ENCODE measurements around the gene PLSCR4. TPM values are rescaled to one million over a fixed set of nuclear protein-coding genes. Genes with fewer than 3 reads are reported as not detected.

Gene PLSCR4
- polyA plus RNA-seq, 1 of the 3 experiments (the other 2 are of a cell fraction), result 0.05 TPM

GRCh38 chr3:146221276-146221675 is 29.6 kb downstream of the PLSCR4 start:
- H3K27ac ChIP-seq (ENCODE audit: low read depth in 2 of 2, low read length in 1 of 2), result no peak overlapping the region
- no peaks in the 10 kb centered on the region for H3K36me3 ChIP-seq (replicated peaks in 1 of 2; ENCODE audit: control insufficient read depth in 1 of 2, insufficient read depth in 2 of 2, low read length in 1 of 2)
- no peaks in the 10 kb centered on the region for H3K9me2 ChIP-seq
- H2AFZ ChIP-seq (ENCODE audit: low read depth), result no peak overlapping the region
- POLR2A ChIA-PET, result no interaction called here
- no peaks in the 10 kb centered on the region for H3K27me3 ChIP-seq (ENCODE audit: insufficient read depth)
- no peak overlapping the region for H3K4me2 ChIP-seq
- DNase-seq, result no peak
- TF ChIP-seq GATA2 (CRISPR knock-in tag; IDR thresholded peaks at IDR 0.05), result no peak
- TF ChIP-seq NRF1 (IDR thresholded peaks at IDR 0.05; ENCODE audit: low read depth, low read length), result no peak
- no peak for TF ChIP-seq SMC3 (IDR thresholded peaks at IDR 0.05; ENCODE audit: low read depth, low read length)
- TF ChIP-seq, protein P1, sequence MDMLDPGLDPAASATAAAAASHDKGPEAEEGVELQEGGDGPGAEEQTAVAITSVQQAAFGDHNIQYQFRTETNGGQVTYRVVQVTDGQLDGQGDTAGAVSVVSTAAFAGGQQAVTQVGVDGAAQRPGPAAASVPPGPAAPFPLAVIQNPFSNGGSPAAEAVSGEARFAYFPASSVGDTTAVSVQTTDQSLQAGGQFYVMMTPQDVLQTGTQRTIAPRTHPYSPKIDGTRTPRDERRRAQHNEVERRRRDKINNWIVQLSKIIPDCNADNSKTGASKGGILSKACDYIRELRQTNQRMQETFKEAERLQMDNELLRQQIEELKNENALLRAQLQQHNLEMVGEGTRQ (IDR thresholded peaks at IDR 0.05; ENCODE audit: borderline replicate concordance, low read depth, low read length), result no peak
- TF ChIP-seq RCOR1 (IDR thresholded peaks at IDR 0.05; ENCODE audit: low read length), result no peak
- TF ChIP-seq, protein P2, sequence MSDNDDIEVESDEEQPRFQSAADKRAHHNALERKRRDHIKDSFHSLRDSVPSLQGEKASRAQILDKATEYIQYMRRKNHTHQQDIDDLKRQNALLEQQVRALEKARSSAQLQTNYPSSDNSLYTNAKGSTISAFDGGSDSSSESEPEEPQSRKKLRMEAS (IDR thresholded peaks at IDR 0.05; ENCODE audit: low read depth), result no peak
- TF ChIP-seq EP300 (IDR thresholded peaks at IDR 0.05; ENCODE audit: borderline replicate concordance in 1 of 2, low read depth in 1 of 2, low read length in 1 of 2), result no peak
- no peak for TF ChIP-seq EZH2phosphoT487 (IDR thresholded peaks at IDR 0.05; ENCODE audit: borderline replicate concordance, low read depth)
- no peaks in the 10 kb centered on the region for H3K4me1 ChIP-seq (ENCODE audit: control insufficient read depth in 1 of 2, insufficient read depth in 2 of 2, low read depth in 1 of 2, low read length in 1 of 2)
- CTCF ChIA-PET, result interaction anchor here (0.6 kb wide), 1 partner anchor 27 kb away, joined by 3 read pairs; no protein-coding TSS in a partner anchor
- H3K79me2 ChIP-seq (ENCODE audit: insufficient read depth), result no peaks in the 10 kb centered on the region
- no peak overlapping the region for H3K4me3 ChIP-seq (ENCODE audit: low read depth in 2 of 2, low read length in 1 of 2)
- H3K9me3 ChIP-seq, result no peaks in the 10 kb centered on the region
- H4K20me1 ChIP-seq (ENCODE audit: insufficient read depth), result no peaks in the 10 kb centered on the region
- H3F3A ChIP-seq (replicated peaks; ENCODE audit: insufficient read depth), result no peaks in the 10 kb centered on the region
- H3K9ac ChIP-seq, result no peak overlapping the region

DNA sequence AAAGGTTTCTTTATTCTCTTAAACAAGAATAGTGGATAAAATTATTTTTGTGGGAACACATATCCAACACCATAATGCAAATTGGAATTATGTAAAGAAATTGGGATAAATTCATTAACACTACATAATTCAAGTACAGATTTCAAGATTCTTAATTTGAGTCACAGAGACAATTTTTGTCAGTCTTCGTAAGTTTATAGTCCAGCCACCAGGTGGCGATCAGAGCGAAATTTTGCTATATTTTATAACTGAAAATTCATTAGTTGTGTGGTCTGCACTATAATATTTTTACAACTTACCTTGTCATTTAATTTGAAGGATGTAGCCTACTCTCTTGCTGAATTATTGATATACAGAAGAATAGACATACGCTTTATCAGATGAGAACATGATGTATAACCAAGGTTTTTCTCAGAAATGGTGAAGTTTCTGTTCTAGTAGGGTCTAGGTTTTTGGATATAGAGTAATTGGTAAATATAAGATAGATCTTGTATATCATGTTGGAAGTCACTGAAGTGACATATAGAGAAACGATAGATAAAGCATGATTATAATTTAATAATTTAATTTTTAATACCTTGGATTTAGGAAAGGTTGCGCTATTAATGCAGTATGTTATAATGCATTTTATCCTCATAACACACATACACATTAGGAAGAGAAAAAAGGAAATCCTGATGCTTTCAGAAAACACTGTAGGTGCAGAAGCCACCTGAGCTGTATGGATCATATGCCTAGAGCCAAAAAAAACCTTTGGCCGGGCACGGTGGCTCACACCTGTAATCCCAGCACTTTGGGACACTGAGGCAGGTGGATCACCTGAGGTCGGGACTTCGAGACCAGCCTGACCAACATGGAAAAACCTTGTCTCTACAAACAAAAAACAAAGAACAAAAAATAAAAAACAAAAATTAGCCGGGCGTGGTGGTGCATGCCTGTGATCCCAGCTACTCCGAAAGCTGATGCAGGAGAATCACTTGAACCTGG is 31.7 kb downstream of the PLSCR4 start:
- Histone ChIP-seq H3K9ac (no peak overlapping the region), H3K4me3 (ENCODE audit: low read depth in 2 of 2, low read length in 1 of 2) (peak overlapping the region in 1 of 2 experiments; percentile 0; a peak in 1 of 4 replicates), H3K27ac (ENCODE audit: low read depth in 2 of 2, low read length in 1 of 2) (no peak overlapping the region), H3K79me2 (ENCODE audit: insufficient read depth) (no peaks in the 10 kb centered on the region), H4K20me1 (ENCODE audit: insufficient read depth) (no peaks in the 10 kb centered on the region), H3K4me1 (ENCODE audit: control insufficient read depth in 1 of 2, insufficient read depth in 2 of 2, low read depth in 1 of 2, low read length in 1 of 2) (no peaks in the 10 kb centered on the region), H3F3A (replicated peaks; ENCODE audit: insufficient read depth) (no peaks in the 10 kb centered on the region), H3K27me3 (ENCODE audit: insufficient read depth) (no peaks in the 10 kb centered on the region; the same call in 1 of the 2 replicates), H3K9me3 (no peaks in the 10 kb centered on the region), H3K36me3 (replicated peaks in 1 of 2; ENCODE audit: control insufficient read depth in 1 of 2, insufficient read depth in 2 of 2, low read length in 1 of 2) (no peaks in the 10 kb centered on the region), H3K4me2 (no peak overlapping the region), H2AFZ (ENCODE audit: low read depth) (no peak overlapping the region), H3K9me2 (no peaks in the 10 kb centered on the region)
- DNase-seq, result peak; percentile 24
- ChIA-PET CTCF (interaction anchor here (0.6 to 1.0 kb wide), 3 partner anchors 15 to 349 kb away, joined by 3 read pairs; no protein-coding TSS in a partner anchor), POLR2A (no interaction called here)
- TF ChIP-seq SMC3 (IDR thresholded peaks at IDR 0.05; ENCODE audit: low read depth, low read length), result peak; percentile 71
- TF ChIP-seq, protein P3, sequence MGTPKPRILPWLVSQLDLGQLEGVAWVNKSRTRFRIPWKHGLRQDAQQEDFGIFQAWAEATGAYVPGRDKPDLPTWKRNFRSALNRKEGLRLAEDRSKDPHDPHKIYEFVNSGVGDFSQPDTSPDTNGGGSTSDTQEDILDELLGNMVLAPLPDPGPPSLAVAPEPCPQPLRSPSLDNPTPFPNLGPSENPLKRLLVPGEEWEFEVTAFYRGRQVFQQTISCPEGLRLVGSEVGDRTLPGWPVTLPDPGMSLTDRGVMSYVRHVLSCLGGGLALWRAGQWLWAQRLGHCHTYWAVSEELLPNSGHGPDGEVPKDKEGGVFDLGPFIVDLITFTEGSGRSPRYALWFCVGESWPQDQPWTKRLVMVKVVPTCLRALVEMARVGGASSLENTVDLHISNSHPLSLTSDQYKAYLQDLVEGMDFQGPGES (IDR thresholded peaks at IDR 0.05; ENCODE audit: low read depth, low read length), result no peak
- peak; percentile 82 for TF ChIP-seq CTCF (IDR thresholded peaks at IDR 0.05)
- peak; percentile 64 for TF ChIP-seq RAD21 (IDR thresholded peaks at IDR 0.05; ENCODE audit: low read length)
- 34% methylated on average over 13 of the region's 13 CpGs for WGBS (ENCODE audit: low lambda C conversion rate)
